Measurements from ENCODE around the gene HOXA11. TPM values are rescaled to one million over a fixed set of nuclear protein-coding genes. Genes with fewer than 3 reads are reported as not detected.

Gene HOXA11
- total and polyA plus RNA-seq, 4 experiments from 2014 or later, result not detected

GRCh38 chr7:27205325-27206280, 20.6 kb upstream of the HOXA11 start:
- Histone ChIP-seq H3K4me3 (ENCODE audit: low read length in 2 of 2) (no peak overlapping the region), H3K36me3 (ENCODE audit: insufficient read depth, low read length) (no peaks in the 10 kb centered on the region), H3K4me1 (ENCODE audit: insufficient read depth, low read length) (peaks cover 26% of the 10 kb centered on the region), H3K27me3 (ENCODE audit: insufficient read depth, low read length) (peaks cover 68% of the 10 kb centered on the region), H3K9me3 (ENCODE audit: control insufficient read depth in 1 of 2, low read length in 2 of 2) (no peaks in the 10 kb centered on the region), H3K27ac (ENCODE audit: low read depth, low read length) (no peak overlapping the region)
- ChIA-PET POLR2A (ENCODE audit: partially characterized antibody) (no interaction called here), CTCF (ENCODE audit: partially characterized antibody) (interaction anchor here (2.5 kb wide), 1 partner anchor 10 kb away, joined by 9 read pairs; no protein-coding TSS in a partner anchor)
- DNase-seq, result no peak
- Mint-ChIP-seq H3K27me3 (peaks cover 70 to 87% of the 10 kb centered on the region in 2 donors), H3K9me3 (peaks cover 0 to 7% (median 0%) of the 10 kb centered on the region in 8 donors), H3K4me3 (peak overlapping the region in 6 of 8 donors; percentile 32 to 68 (median 52)), H3K4me1 (peaks cover 24 to 45% (median 33%) of the 10 kb centered on the region in 4 donors), H3K36me3 (no peaks in the 10 kb centered on the region), H3K27ac (peak overlapping the region in 2 of 7 donors; percentile 35 to 75)
- intact Hi-C loops (cut with micrococcal nuclease), result no loop called here

GRCh38 chr7:27204851-27205322, 19.9 kb upstream of the HOXA11 start:
- no peak overlapping the region for H3K27ac ChIP-seq (ENCODE audit: low read depth, low read length)
- intact Hi-C loops (cut with micrococcal nuclease), result no loop called here
- Mint-ChIP-seq H3K36me3 (no peaks in the 10 kb centered on the region), H3K27ac (peak overlapping the region in 2 of 7 donors; percentile 17 to 33), H3K27me3 (peaks cover 68 to 84% of the 10 kb centered on the region in 2 donors), H3K4me1 (peaks cover 24 to 45% (median 31%) of the 10 kb centered on the region in 4 donors), H3K4me3 (peak overlapping the region in 4 of 8 donors; percentile 0 to 54 (median 40)), H3K9me3 (peaks cover 0 to 5% (median 0%) of the 10 kb centered on the region in 8 donors)
- H3K27me3 ChIP-seq (ENCODE audit: insufficient read depth, low read length), result peaks cover 68% of the 10 kb centered on the region
- no peak overlapping the region for H3K4me3 ChIP-seq (ENCODE audit: low read length in 2 of 2)
- ChIA-PET CTCF (ENCODE audit: partially characterized antibody) (interaction anchor here (2.5 kb wide), 1 partner anchor 9 kb away, joined by 9 read pairs; no protein-coding TSS in a partner anchor), POLR2A (ENCODE audit: partially characterized antibody) (no interaction called here)
- H3K9me3 ChIP-seq (ENCODE audit: control insufficient read depth in 1 of 2, low read length in 2 of 2), result no peaks in the 10 kb centered on the region
- no peaks in the 10 kb centered on the region for H3K36me3 ChIP-seq (ENCODE audit: insufficient read depth, low read length)
- no peak for DNase-seq
- H3K4me1 ChIP-seq (ENCODE audit: insufficient read depth, low read length), result peaks cover 28% of the 10 kb centered on the region

- H3K4me3 ChIP-seq (ENCODE audit: low read length in 2 of 2), result no peak overlapping the region
- no peaks in the 10 kb centered on the region for H3K36me3 Mint-ChIP-seq
- no peaks in the 10 kb centered on the region for H3K9me3 ChIP-seq (ENCODE audit: control insufficient read depth in 1 of 2, low read length in 2 of 2)
- peaks cover 30% of the 10 kb centered on the region for H3K4me1 ChIP-seq (ENCODE audit: insufficient read depth, low read length)
- H3K36me3 ChIP-seq (ENCODE audit: insufficient read depth, low read length), result no peaks in the 10 kb centered on the region
- H3K4me1 Mint-ChIP-seq, result peaks cover 25 to 50% (median 33%) of the 10 kb centered on the region in 4 donors
- peak overlapping the region in 3 of 8 donors; percentile 0 to 27 (median 3) for H3K4me3 Mint-ChIP-seq
- POLR2A ChIA-PET (ENCODE audit: partially characterized antibody), result interaction anchor here (1.2 kb wide), 1 partner anchor 21 kb away, joined by 3 read pairs; no protein-coding TSS in a partner anchor
- peaks cover 69% of the 10 kb centered on the region for H3K27me3 ChIP-seq (ENCODE audit: insufficient read depth, low read length)
- intact Hi-C loops (cut with micrococcal nuclease), result no loop called here
- peaks cover 70 to 80% of the 10 kb centered on the region in 2 donors for H3K27me3 Mint-ChIP-seq
- CTCF ChIA-PET (ENCODE audit: partially characterized antibody), result interaction anchor here (2.5 kb wide), 1 partner anchor 8 kb away, joined by 9 read pairs; no protein-coding TSS in a partner anchor
- H3K9me3 Mint-ChIP-seq, result peaks cover 0 to 5% (median 0%) of the 10 kb centered on the region in 8 donors
- H3K27ac Mint-ChIP-seq, result peak overlapping the region in 3 of 7 donors; percentile 2 to 50 (median 33)
- no peak for DNase-seq
- no peak overlapping the region for H3K27ac ChIP-seq (ENCODE audit: low read depth, low read length)
Measured at GRCh38 chr7:27203964-27204594, 19.0 kb upstream of the HOXA11 start.

- POLR2A ChIA-PET (ENCODE audit: partially characterized antibody), result interaction anchor here (0.6 to 1.2 kb wide), 2 partner anchors 20 to 498 kb away, joined by 3 read pairs; no protein-coding TSS in a partner anchor
Measured at GRCh38 chr7:27203365-27203953, 18.4 kb upstream of the HOXA11 start.

GRCh38 chr7:27202862-27203134, 17.8 kb upstream of the HOXA11 start:
- Mint-ChIP-seq H3K27me3 (peaks cover 75 to 82% of the 10 kb centered on the region in 2 donors), H3K4me3 (peak overlapping the region in 1 of 8 donors; percentile 20), H3K9me3 (peaks cover 0 to 7% (median under 1%) of the 10 kb centered on the region in 8 donors), H3K27ac (no peak overlapping the region), H3K4me1 (peaks cover 28 to 63% (median 40%) of the 10 kb centered on the region in 4 donors), H3K36me3 (no peaks in the 10 kb centered on the region)
- intact Hi-C loops (cut with micrococcal nuclease), result no loop called here
- Histone ChIP-seq H3K36me3 (ENCODE audit: insufficient read depth, low read length) (no peaks in the 10 kb centered on the region), H3K9me3 (ENCODE audit: control insufficient read depth in 1 of 2, low read length in 2 of 2) (no peaks in the 10 kb centered on the region), H3K27ac (ENCODE audit: low read depth, low read length) (no peak overlapping the region), H3K4me3 (ENCODE audit: low read length in 2 of 2) (no peak overlapping the region), H3K4me1 (ENCODE audit: insufficient read depth, low read length) (peaks cover 40% of the 10 kb centered on the region), H3K27me3 (ENCODE audit: insufficient read depth, low read length) (peaks cover 81% of the 10 kb centered on the region)
- ChIA-PET POLR2A (ENCODE audit: partially characterized antibody) (interaction anchor here (0.6 to 1.3 kb wide), 2 partner anchors 18 to 498 kb away, joined by 3 read pairs; partner anchors contain the start of gene HOXA11), CTCF (ENCODE audit: partially characterized antibody) (interaction anchor here (0.7 to 1.2 kb wide), 2 partner anchors 40 to 887 kb away, joined by 4 read pairs; no protein-coding TSS in a partner anchor)
- no peak for DNase-seq

More at GRCh38 chr7:27203365-27203953, 18.4 kb upstream of the HOXA11 start:
- no peak overlapping the region for H3K27ac ChIP-seq (ENCODE audit: low read depth, low read length)
- H3K27me3 Mint-ChIP-seq, result peaks cover 71 to 80% of the 10 kb centered on the region in 2 donors
- H3K9me3 ChIP-seq (ENCODE audit: control insufficient read depth in 1 of 2, low read length in 2 of 2), result no peaks in the 10 kb centered on the region
- no peak overlapping the region for H3K4me3 Mint-ChIP-seq
- H3K4me3 ChIP-seq (ENCODE audit: low read length in 2 of 2), result no peak overlapping the region
- H3K27ac Mint-ChIP-seq, result peak overlapping the region in 2 of 7 donors; percentile 22 to 33
- H3K4me1 ChIP-seq (ENCODE audit: insufficient read depth, low read length), result peaks cover 36% of the 10 kb centered on the region
- intact Hi-C loops (cut with micrococcal nuclease), result no loop called here
- H3K4me1 Mint-ChIP-seq, result peaks cover 25 to 56% (median 36%) of the 10 kb centered on the region in 4 donors
- peaks cover 0 to 7% (median 0%) of the 10 kb centered on the region in 8 donors for H3K9me3 Mint-ChIP-seq
- H3K27me3 ChIP-seq (ENCODE audit: insufficient read depth, low read length), result peaks cover 75% of the 10 kb centered on the region
- H3K36me3 ChIP-seq (ENCODE audit: insufficient read depth, low read length), result no peaks in the 10 kb centered on the region
- CTCF ChIA-PET (ENCODE audit: partially characterized antibody), result no interaction called here
- H3K36me3 Mint-ChIP-seq, result no peaks in the 10 kb centered on the region
- no peak for DNase-seq

GRCh38 chr7:27202018-27202861, 17.2 kb upstream of the HOXA11 start:
- peaks cover 28 to 66% (median 41%) of the 10 kb centered on the region in 4 donors for H3K4me1 Mint-ChIP-seq

More at GRCh38 chr7:27202018-27202861, 17.2 kb upstream of the HOXA11 start:
- H3K27ac Mint-ChIP-seq, result peak overlapping the region in 2 of 7 donors; percentile 35 to 87
- Histone ChIP-seq H3K9me3 (ENCODE audit: control insufficient read depth in 1 of 2, low read length in 2 of 2) (no peaks in the 10 kb centered on the region), H3K27ac (ENCODE audit: low read depth, low read length) (no peak overlapping the region), H3K27me3 (ENCODE audit: insufficient read depth, low read length) (peaks cover 81% of the 10 kb centered on the region), H3K36me3 (ENCODE audit: insufficient read depth, low read length) (no peaks in the 10 kb centered on the region), H3K4me1 (ENCODE audit: insufficient read depth, low read length) (peaks cover 40% of the 10 kb centered on the region), H3K4me3 (ENCODE audit: low read length in 2 of 2) (no peak overlapping the region)
- peaks cover 0 to 12% (median 3%) of the 10 kb centered on the region in 8 donors for H3K9me3 Mint-ChIP-seq
- intact Hi-C loops (cut with micrococcal nuclease), result no loop called here
- DNase-seq, result no peak
- no peaks in the 10 kb centered on the region for H3K36me3 Mint-ChIP-seq
- peak overlapping the region in 5 of 8 donors; percentile 3 to 78 (median 55) for H3K4me3 Mint-ChIP-seq
- CTCF ChIA-PET (ENCODE audit: partially characterized antibody), result interaction anchor here (0.7 to 1.2 kb wide), 2 partner anchors 39 to 888 kb away, joined by 4 read pairs; no protein-coding TSS in a partner anchor
- H3K27me3 Mint-ChIP-seq, result peaks cover 76 to 82% of the 10 kb centered on the region in 2 donors
- POLR2A ChIA-PET (ENCODE audit: partially characterized antibody), result interaction anchor here (1.3 kb wide), 1 partner anchor 17 kb away, joined by 3 read pairs; the partner anchor contains the start of gene HOXA11

Measured in CD4-positive, alpha-beta memory T cell (primary cell).